ENCODE results near the gene CPNE1.
A peak's percentile ranks its signal among the peaks of the same experiment; 100 is the strongest.
"Not testable (repeated sequence)": the region's sequence is repeated elsewhere in the genome, so short reads cannot be mapped to it uniquely, and the experiment has no call there.

The CPNE1 gene

GRCh38 chr20:35664466-35665206, at the start of gene CPNE1, which contains the start of gene RBM12:
Gene CPNE1, minus strand, starts transcription at chr20:35664900. Its CDS starts 31,977 bp downstream, at chr20:35632923.
Gene RBM12, minus strand, starts transcription at chr20:35664900. Its CDS starts 9,578 bp downstream, at chr20:35655322.
- peak; percentile 95 for DNase-seq

DNA sequence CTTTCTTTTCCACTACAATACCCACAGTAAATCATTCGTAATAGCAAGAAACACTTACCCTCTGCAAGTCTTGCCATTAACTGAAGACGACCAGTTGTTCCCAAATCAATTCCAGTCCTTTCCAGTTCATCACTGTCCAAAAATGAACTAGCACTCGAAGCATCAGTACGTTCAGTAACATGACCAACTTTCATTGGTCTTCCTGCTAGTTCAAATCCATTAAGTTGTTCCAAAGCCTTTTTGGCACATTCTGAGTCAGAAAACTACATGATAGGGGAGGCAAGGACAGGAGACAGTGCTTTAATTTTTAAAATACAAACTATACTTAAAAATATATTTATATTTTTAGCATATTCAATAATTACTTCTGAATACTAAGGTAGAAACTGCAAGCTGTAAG, 49.4 kb upstream of the CPNE1 start:
- DNase-seq: no peak

DNA sequence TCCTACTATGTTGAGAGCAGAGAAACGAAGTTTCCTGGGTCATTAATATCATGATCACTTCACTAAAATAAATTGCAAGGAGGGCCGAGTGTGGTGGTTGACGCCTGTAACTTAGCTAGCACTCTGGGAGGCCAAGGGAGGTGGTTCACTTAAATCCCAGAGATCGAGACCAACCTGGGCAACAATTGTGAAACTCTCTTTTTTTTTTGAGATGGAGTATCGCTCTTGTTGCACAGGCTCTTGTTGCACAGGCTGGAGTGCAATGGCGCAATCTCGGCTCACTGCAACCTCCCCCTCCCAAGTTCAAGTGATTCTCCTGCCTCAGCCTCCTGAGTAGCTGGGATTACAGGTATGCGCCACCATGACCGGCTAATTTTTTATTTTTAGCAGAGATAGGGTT, 48.4 kb upstream of the CPNE1 start:
- not testable (repeated sequence) for DNase-seq

- no peak for DNase-seq
Measured at GRCh38 chr20:35711588-35712209, 47.0 kb upstream of the CPNE1 start.

DNA sequence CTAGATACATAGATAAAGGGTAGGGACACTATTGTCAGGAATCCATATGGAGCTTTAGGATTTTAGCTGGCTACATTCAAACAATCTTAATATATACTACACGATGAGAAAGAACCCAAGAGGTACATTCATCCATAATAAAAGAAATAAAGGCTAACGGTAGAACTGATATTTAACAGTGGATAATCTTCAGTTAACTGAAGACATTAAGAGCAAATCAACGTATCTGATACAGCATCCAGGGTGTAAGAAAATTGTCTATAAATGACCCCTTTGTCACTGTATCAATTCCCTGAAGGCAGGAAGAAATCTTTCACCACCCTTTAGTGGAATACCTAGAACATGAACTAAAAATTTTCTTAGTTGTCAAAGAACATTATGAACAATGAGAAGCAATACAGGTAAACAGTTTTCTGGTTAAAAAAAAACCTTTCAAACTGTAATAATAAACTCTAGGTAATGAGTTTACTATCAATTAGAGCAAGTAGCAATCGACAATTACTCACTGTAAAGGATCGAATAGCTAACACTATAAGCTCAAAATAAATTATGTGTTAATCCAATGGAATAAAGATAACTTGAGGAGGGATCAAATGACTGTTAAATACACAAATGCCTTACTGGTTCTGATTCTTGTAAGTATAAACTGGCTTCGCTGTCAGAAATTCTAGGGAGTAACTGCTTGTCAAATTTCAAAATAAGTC, 46.3 kb upstream of the CPNE1 start:
- no peak for DNase-seq

- DNase-seq: no peak
Measured at GRCh38 chr20:35710039-35710438, 45.3 kb upstream of the CPNE1 start.

DNA sequence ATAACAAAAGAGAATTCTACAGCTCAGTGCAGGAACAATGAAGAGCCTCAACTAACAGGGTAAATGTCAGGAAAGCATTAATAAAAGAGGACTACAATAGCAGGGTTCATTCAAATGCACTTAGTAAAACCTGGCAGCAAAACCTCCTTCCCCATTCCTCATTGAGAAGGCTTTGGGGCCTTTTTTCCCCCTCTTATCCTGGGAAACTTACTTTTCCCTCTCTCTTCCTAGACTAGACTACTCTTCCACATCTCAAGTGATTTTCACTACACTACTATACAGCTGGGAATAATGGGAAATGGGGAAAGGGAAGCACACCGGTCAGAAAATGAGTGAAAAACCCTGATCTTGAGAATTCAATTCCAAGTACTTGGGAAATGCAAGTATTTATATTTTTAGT, 44.6 kb upstream of the CPNE1 start:
- DNase-seq: no peak

DNA sequence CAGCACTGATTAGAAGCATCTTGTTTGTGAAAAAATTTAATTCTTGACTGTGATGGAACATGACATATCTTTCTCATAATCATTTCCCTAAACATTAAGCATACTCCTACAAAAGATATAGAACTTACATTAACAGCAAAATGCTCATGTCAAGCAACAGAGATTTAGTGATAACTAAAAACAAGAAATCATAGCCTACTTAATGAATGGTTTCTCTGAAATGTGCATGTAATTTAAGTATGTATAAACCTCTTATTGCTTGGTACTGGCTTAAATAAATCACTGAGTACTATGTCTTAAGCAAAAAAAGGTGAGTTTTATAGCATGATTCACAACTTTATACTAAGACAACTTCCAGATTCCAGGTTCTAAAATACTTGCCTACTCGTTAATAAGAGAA, 43.8 kb upstream of the CPNE1 start:
- DNase-seq: no peak

- DNase-seq: not testable (repeated sequence)
Measured at GRCh38 chr20:35706591-35707529, 42.2 kb upstream of the CPNE1 start.

- DNase-seq: not testable (repeated sequence)
Measured at GRCh38 chr20:35705894-35706293, 41.2 kb upstream of the CPNE1 start.

GRCh38 chr20:35704514-35705261, 40.0 kb upstream of the CPNE1 start:
- DNase-seq: no peak

DNA sequence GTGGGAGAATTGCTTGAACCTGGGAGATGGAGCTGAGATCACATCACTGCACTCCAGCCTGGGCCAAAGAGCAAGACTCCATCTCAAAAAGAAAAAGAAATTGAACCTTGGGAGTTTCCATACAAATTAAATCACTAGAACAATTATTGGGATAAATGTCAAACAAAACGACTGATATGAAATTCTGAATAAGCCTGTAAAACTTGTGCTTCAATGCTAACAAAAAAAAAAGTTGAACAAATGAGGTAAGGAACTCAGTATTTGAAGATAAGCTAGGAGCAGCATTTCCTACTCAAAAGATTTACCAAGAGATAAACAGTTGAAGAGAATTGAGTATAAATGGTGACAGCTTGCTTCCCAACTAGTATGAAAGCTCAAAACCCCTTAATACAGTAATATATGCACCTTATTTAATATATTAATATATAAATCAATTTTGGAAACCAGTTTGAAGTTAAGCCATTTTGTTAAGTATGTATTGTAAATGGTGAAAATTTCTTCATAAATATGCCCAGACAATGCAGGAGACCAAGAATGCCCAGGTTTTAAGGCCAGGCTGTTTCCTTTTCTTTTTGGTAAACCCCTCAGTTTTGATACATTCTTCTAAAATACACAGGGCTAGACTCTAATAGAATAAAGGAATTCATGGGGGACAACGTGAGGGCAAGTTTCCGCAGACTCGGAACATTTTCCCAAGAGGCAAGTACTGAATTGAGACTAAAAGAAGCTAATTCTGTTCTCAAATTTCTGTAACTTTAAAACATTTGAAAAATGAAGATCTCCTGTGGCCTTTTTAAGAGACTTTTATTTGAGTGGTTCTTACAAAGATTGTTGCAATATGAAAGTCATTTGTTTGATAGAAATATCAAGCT, 38.4 kb upstream of the CPNE1 start:
- no peak for DNase-seq

DNA sequence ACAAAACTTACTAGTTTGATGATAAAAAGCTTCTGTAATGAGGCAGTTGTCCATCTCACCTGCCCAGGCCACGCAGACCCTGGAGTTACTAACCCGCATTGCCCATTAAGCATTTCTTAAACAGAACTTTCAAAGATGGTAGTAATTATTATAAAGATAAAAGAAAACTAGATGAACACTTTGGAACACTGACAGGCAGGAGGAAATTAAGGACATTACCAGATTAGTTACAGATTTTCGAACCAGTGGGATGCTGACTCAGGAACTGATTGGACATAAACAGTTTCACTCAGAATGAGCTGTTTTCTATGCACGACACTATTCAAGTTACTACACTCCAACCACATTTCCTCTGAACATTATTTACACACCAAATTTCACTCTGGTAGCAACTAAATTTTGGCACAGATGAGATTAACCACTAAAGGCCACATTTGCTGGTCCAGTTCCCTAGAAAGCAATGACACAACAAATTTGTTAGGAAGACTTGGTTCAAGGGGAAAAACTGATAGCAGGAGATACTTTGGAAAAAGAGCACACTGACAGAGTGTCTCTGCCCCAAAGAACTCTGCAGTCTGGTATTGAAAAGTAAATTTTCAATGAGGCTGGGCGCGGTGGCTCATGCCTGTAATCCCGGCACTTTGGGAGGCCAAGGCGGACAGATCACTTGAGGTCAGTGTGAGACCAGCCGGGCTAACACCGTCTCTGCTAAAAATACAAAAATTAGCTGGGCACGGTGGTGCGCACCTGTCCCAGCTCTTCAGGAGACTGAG, 37.5 kb upstream of the CPNE1 start:
- no peak for DNase-seq

- DNase-seq: no peak
Measured at GRCh38 chr20:35700625-35701148, 36.0 kb upstream of the CPNE1 start.

- DNase-seq: no peak
Measured at GRCh38 chr20:35699957-35700624, 35.4 kb upstream of the CPNE1 start.

- peak; percentile 91 for DNase-seq
Measured at GRCh38 chr20:35699127-35699956, 34.6 kb upstream of the CPNE1 start, which contains the start of the genes NFS1 and ROMO1. Gene NFS1, minus strand, starts transcription at chr20:35699352. Its CDS starts 64 bp downstream, at chr20:35699288. Gene ROMO1, plus strand, starts transcription at chr20:35699405. Its CDS starts 228 bp downstream, at chr20:35699633.

DNA sequence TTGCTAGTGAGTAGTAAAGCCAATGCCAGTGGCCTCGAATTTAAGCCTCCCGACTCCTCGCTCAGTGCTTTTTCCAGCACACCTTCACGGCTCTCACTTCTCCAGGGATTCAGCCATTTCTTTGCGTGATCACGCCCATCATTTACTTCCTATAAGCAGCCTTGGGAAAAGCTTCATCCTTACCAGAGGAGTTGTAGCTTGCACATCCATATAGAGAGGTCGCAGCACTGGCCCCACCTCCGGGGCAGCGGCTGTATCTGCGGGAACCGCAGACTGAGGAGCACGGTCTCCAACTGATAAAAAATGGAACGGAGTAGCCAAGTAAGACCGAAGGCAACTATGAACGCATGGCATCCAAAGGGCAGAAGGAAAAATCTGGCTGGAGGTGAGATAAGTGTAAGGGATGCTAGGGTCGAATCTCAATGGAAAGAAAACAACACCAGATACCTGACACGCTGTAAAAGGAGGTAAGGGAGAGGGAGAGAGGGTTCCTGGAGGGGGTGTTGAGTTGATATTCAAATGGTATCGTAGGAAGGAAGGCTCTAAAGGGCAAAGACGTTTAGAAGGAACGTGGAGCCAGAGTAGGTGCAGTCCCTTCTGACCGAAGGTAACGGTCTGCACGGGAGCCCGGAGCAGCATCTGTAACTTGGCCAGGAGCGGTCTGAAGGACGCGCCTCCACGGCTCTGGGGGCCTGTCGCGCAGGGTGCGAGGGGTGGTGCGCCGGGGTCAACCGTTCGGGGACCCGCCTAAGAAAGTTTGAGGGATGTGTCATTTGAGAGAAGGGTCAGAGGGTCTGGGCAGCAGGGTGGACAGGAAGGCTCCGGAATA, 33.8 kb upstream of the CPNE1 start:
- DNase-seq: peak; percentile 34
